ENCODE results near the gene GLIS1. TPM values are rescaled to one million over a fixed set of nuclear protein-coding genes. Genes with fewer than 3 reads are reported as not detected.

The GLIS1 gene
- total and polyA plus RNA-seq, 2 donors (not counting 3 experiments of a cell fraction or from before 2014, with no cell fraction given) = not detected

DNA sequence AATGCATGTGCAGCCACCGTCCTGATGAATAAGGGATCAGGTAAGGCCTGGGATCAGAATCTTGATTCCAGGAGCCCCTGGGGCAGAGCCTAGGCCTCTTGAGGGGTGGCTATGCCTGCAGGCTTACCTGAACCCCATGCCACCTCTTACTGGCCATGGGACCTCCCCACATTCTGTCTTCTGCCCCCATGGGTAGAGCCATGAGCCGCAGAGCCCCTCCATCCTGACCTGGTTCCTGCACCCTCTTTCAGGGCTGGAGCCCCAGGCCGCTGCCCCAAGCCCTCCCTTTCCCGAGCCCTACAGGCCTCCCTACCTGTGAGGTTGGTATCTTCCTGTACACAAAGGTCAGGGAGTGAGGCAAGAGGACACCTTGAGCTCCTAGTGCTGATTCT lies 159.0 kb downstream of the GLIS1 start:
- Histone ChIP-seq H4K20me1 (replicated peaks; ENCODE audit: control insufficient read depth, extremely low read depth, insufficient read depth, low read length) (no peaks in the 10 kb centered on the region), H3K9me1 (replicated peaks; ENCODE audit: control insufficient read depth, extremely low read depth, insufficient read depth, low read length) (no peaks in the 10 kb centered on the region), H3K9ac (replicated peaks; ENCODE audit: extremely low read depth, insufficient read depth, low read length) (no peak overlapping the region), H3K9me3 (replicated peaks; ENCODE audit: control insufficient read depth, insufficient read depth, low read length) (no peaks in the 10 kb centered on the region), H3K4me1 (ENCODE audit: control insufficient read depth, extremely low read depth, insufficient read depth, low read length) (no peaks in the 10 kb centered on the region), H3K27me3 (ENCODE audit: control insufficient read depth in 2 of 2, insufficient read depth in 2 of 2, low read length in 2 of 2) (peaks cover 0 to 2% of the 10 kb centered on the region in 2 experiments), H3K79me2 (ENCODE audit: control insufficient read depth, insufficient read depth, low read length) (no peaks in the 10 kb centered on the region), H3K4me2 (ENCODE audit: insufficient read depth, low read length) (no peak overlapping the region), H3K27ac (ENCODE audit: insufficient read depth, low read depth, low read length) (no peak overlapping the region), H3K36me3 (ENCODE audit: control insufficient read depth in 2 of 2, extremely low read depth in 1 of 2, insufficient read depth in 2 of 2, low read length in 2 of 2) (no peaks in the 10 kb centered on the region), H2AFZ (ENCODE audit: low read depth, low read length) (no peak overlapping the region), H3K4me3 (replicated peaks in 1 of 3; ENCODE audit: insufficient read depth in 1 of 3, low read depth in 1 of 3, low read length in 3 of 3) (no peak overlapping the region)
- no peak for TF ChIP-seq POLR2A (IDR thresholded peaks at IDR 0.05; ENCODE audit: low read depth, low read length)
- no peak for TF ChIP-seq EZH2 (IDR thresholded peaks at IDR 0.05; ENCODE audit: borderline replicate concordance, low read depth, low read length, severe bottlenecking)
- TF ChIP-seq, protein P1, sequence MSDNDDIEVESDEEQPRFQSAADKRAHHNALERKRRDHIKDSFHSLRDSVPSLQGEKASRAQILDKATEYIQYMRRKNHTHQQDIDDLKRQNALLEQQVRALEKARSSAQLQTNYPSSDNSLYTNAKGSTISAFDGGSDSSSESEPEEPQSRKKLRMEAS (IDR thresholded peaks at IDR 0.05; ENCODE audit: insufficient read depth, insufficient read length) = no peak
- TF ChIP-seq, protein P2, sequence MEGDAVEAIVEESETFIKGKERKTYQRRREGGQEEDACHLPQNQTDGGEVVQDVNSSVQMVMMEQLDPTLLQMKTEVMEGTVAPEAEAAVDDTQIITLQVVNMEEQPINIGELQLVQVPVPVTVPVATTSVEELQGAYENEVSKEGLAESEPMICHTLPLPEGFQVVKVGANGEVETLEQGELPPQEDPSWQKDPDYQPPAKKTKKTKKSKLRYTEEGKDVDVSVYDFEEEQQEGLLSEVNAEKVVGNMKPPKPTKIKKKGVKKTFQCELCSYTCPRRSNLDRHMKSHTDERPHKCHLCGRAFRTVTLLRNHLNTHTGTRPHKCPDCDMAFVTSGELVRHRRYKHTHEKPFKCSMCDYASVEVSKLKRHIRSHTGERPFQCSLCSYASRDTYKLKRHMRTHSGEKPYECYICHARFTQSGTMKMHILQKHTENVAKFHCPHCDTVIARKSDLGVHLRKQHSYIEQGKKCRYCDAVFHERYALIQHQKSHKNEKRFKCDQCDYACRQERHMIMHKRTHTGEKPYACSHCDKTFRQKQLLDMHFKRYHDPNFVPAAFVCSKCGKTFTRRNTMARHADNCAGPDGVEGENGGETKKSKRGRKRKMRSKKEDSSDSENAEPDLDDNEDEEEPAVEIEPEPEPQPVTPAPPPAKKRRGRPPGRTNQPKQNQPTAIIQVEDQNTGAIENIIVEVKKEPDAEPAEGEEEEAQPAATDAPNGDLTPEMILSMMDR (IDR thresholded peaks at IDR 0.05; ENCODE audit: extremely low read depth in 1 of 2, insufficient read depth in 1 of 2, low read depth in 1 of 2, low read length in 2 of 2) = no peak
- no peak for TF ChIP-seq JUN (IDR thresholded peaks at IDR 0.05; ENCODE audit: borderline replicate concordance, insufficient read depth, insufficient read length, low read depth)
- TF ChIP-seq POLR2AphosphoS5 (IDR thresholded peaks at IDR 0.05; ENCODE audit: insufficient read depth, low read depth, low read length) = no peak
- no peak for TF ChIP-seq FOS (IDR thresholded peaks at IDR 0.05; ENCODE audit: borderline replicate concordance, insufficient read depth, low read length)
- no peak for TF ChIP-seq MYC (IDR thresholded peaks at IDR 0.05; ENCODE audit: low read depth, low read length)
- TF ChIP-seq GATA2 (IDR thresholded peaks at IDR 0.05; ENCODE audit: insufficient read depth, insufficient read length, low read depth, low read length) = no peak
- DNase-seq (ENCODE audit: low read depth, low spot score) (no peak), FAIRE-seq (no peak)
- ChIA-PET POLR2A (no interaction called here), CTCF (no interaction called here)
- BruUV-seq (replicated peaks) = no TSS peak
- intact Hi-C loops (cut with micrococcal nuclease) (no loop called here), dilution Hi-C loops (cut with MboI; ENCODE audit: extremely low pct_ligation_motif_present, low sequenced_read_pairs) (no loop called here)
